HepG2 (cell line): ENCODE measurements around the gene GDF7. TPM values are rescaled to one million over a fixed set of nuclear protein-coding genes. Genes with fewer than 3 reads are reported as not detected.

ENCODE experiments used
- BCL6 ChIP-seq: IDR thresholded peaks from 2 replicates; pipeline ENCODE4 v1.6.1; 2016; ENCODE audit warnings: missing genetic modification reagents, missing compliant biosample characterization
- CTCF ChIP-seq: sonication (generic); formaldehyde crosslinking; IDR thresholded peaks from 2 replicates; pipeline ENCODE4 v1.5.0; 2020; ENCODE audit warnings: mild to moderate bottlenecking, missing genetic modification reagents, moderate library complexity
- ETV5 ChIP-seq: IDR thresholded peaks from 2 replicates; pipeline ENCODE4 v1.6.1; 2018; ENCODE audit warnings: missing biosample characterization, missing genetic modification reagents, inconsistent platforms, borderline replicate concordance
- FOXC1 ChIP-seq: sonication (generic); formaldehyde crosslinking; IDR thresholded peaks from 2 replicates; pipeline ENCODE4 v1.8.0; 2022; ENCODE audit warnings: mild to moderate bottlenecking, missing genetic modification reagents, borderline replicate concordance
- GABPB1 ChIP-seq: IDR thresholded peaks from 2 replicates; pipeline ENCODE4 v1.6.1; 2016; ENCODE audit warnings: mild to moderate bottlenecking, missing genetic modification reagents, moderate library complexity, missing compliant biosample characterization
- GATAD1 ChIP-seq: IDR thresholded peaks from 2 replicates; pipeline ENCODE4 v1.6.1; 2016; ENCODE audit warnings: missing genetic modification reagents, missing compliant biosample characterization
- KMT2B ChIP-seq: IDR thresholded peaks from 2 replicates; pipeline ENCODE4 v1.6.1; 2016; ENCODE audit warnings: missing genetic modification reagents, missing compliant biosample characterization
- MXD1 ChIP-seq: sonication (generic); formaldehyde crosslinking; IDR thresholded peaks from 2 replicates; pipeline ENCODE4 v1.4.0; 2020; ENCODE audit warnings: mild to moderate bottlenecking, missing genetic modification reagents
- PRDM10 ChIP-seq: sonication (generic); formaldehyde crosslinking; IDR thresholded peaks from 2 replicates; pipeline ENCODE4 v1.4.0; 2020; ENCODE audit warnings: low read depth, missing genetic modification reagents
- SOX5 ChIP-seq: IDR thresholded peaks from 2 replicates; pipeline ENCODE4 v1.6.1; 2016; ENCODE audit warnings: borderline replicate concordance
- SPEN ChIP-seq: sonication (generic); formaldehyde crosslinking; IDR thresholded peaks from 2 replicates; pipeline ENCODE4 v1.5.1; 2020; ENCODE audit warnings: low read depth, mild to moderate bottlenecking, missing genetic modification reagents
- TFDP1 ChIP-seq: IDR thresholded peaks from 2 replicates; pipeline ENCODE4 v1.6.1; 2016; ENCODE audit warnings: missing compliant biosample characterization, missing genetic modification reagents, borderline replicate concordance
- ZNF292 ChIP-seq: sonication (generic); formaldehyde crosslinking; IDR thresholded peaks from 2 replicates; pipeline ENCODE4 v1.8.1; 2022; ENCODE audit warnings: mild to moderate bottlenecking, low read depth, missing genetic modification reagents, borderline replicate concordance
- ZNF414 ChIP-seq: sonication (generic); formaldehyde crosslinking; IDR thresholded peaks from 2 replicates; pipeline ENCODE4 v1.5.0; 2020; ENCODE audit warnings: missing genetic modification reagents
- ZNF501 ChIP-seq: sonication (generic); formaldehyde crosslinking; IDR thresholded peaks from 2 replicates; pipeline ENCODE4 v1.5.1; 2020; ENCODE audit warnings: mild to moderate bottlenecking, moderate library complexity, missing genetic modification reagents
- ZNF543 ChIP-seq: sonication (generic); formaldehyde crosslinking; IDR thresholded peaks from 2 replicates; pipeline ENCODE4 v1.4.0; 2020; ENCODE audit warnings: mild to moderate bottlenecking, missing genetic modification reagents
- ZNF709 ChIP-seq: sonication (generic); formaldehyde crosslinking; IDR thresholded peaks from 2 replicates; pipeline ENCODE4 v1.5.0; 2020; ENCODE audit warnings: mild to moderate bottlenecking, missing genetic modification reagents
- ZNF788 ChIP-seq: sonication (generic); formaldehyde crosslinking; IDR thresholded peaks from 2 replicates; pipeline ENCODE4 v1.5.0; 2020; ENCODE audit warnings: mild to moderate bottlenecking, missing genetic modification reagents, borderline replicate concordance
- ZSCAN31 ChIP-seq: sonication (generic); formaldehyde crosslinking; IDR thresholded peaks from 2 replicates; pipeline ENCODE4 v1.5.0; 2020; ENCODE audit warnings: low read depth, mild to moderate bottlenecking, missing genetic modification reagents
- polyA plus RNA-seq, 8 experiments: library from polyadenylated mRNA; depleted of rRNA in 3 of 8; stranded (reverse) in 7 of 8; unstranded in 1 of 8; fragments of >200 nt; fragmentation: Illumina TruSeq in 4 of 8; extraction: Trizol in 4 of 8; gene quantifications; 2 replicates each; pipeline versions ENCODE4 v1.2.1 to v1.2.3, GENCODE V29; 2011 to 2016; ENCODE audit warnings: low read depth in 4 of 8, missing spikeins in 1 of 8, mixed read lengths in 1 of 8; ENCODE audit not compliant: insufficient read depth in 1 of 8
- total RNA-seq, 5 experiments: library from RNA; depleted of rRNA; stranded (reverse); fragments of >200 nt; fragmentation: Illumina TruSeq; extraction: Trizol; gene quantifications; 2 replicates each; pipeline ENCODE4 v1.2.3, GENCODE V29; 2016; ENCODE audit warnings: low read depth in 1 of 5

GDF7 gene
- total and polyA plus RNA-seq, 2 of the 13 experiments (the other 11 are each of a cell fraction or from before 2014, with no cell fraction given), result 1.6 to 15.0 TPM

GRCh38 chr2:20728114-20728758 is 61.3 kb downstream of the GDF7 start (continued):
- TF ChIP-seq ZNF292 (CRISPR knock-in tag) (peak; percentile 72; the same call in 1 of the 2 replicates), CTCF (CRISPR knock-in tag) (0 out of 2 replicates have a peak, but pooled peaks have one; percentile 13), ZNF414 (CRISPR knock-in tag) (0 out of 2 replicates have a peak, but pooled peaks have one; percentile 45), PRDM10 (CRISPR knock-in tag) (peak; percentile 60; the same call in 1 of the 2 replicates), GATAD1 (CRISPR knock-in tag) (peak; percentile 56; the same call in 1 of the 2 replicates), ZNF543 (peak; percentile 83; the same call in 1 of the 2 replicates), ZNF788 (CRISPR knock-in tag) (peak; percentile 85; the same call in 1 of the 2 replicates), MXD1 (CRISPR knock-in tag) (no peak), ZNF501 (peak; percentile 71), KMT2B (CRISPR knock-in tag) (peak; percentile 70; the same call in 1 of the 2 replicates), FOXC1 (CRISPR knock-in tag) (0 out of 2 replicates have a peak, but pooled peaks have one; percentile 12), ETV5 (peak; percentile 74; the same call in 1 of the 2 replicates), SPEN (CRISPR knock-in tag) (peak; percentile 95; the same call in 1 of the 2 replicates), GABPB1 (CRISPR knock-in tag) (peak; percentile 44; the same call in 1 of the 2 replicates), BCL6 (CRISPR knock-in tag) (peak; percentile 99), ZSCAN31 (0 out of 2 replicates have a peak, but pooled peaks have one; percentile 3), ZNF709 (CRISPR knock-in tag) (peak; percentile 70; the same call in 1 of the 2 replicates), TFDP1 (peak; percentile 26; the same call in 1 of the 2 replicates), SOX5 (peak; percentile 89)
